Left renal cortex interstitium (tissue), 4 donors: ENCODE measurements around the gene ZCCHC7. TPM values are rescaled to one million over a fixed set of nuclear protein-coding genes. Genes with fewer than 3 reads are reported as not detected.

Source experiments
- DNase-seq, 4 donors: peaks; one replicate each; pipeline ENCODE4 v3.0.0-alpha.2; 2013; ENCODE audit warnings: low read depth in 4 of 4, low spot score in 2 of 4, missing footprints in 1 of 4
- polyA plus RNA-seq, 4 donors: library from polyadenylated mRNA; unstranded; fragments of 120-200 nt; gene quantifications; one replicate each; pipeline ENCODE4 v1.2.1, GENCODE V29; 2013; ENCODE audit not compliant: insufficient read length in 4 of 4

Gene ZCCHC7
- polyA plus RNA-seq, 4 donors, result 22.1 to 27.9 (median 24.6) TPM

- no peak for DNase-seq
These were observed 244.5 kb downstream of the ZCCHC7 start for GRCh38 chr9:37364751-37365360.

GRCh38 chr9:37369671-37370070, 249.3 kb downstream of the ZCCHC7 start:
- DNase-seq, result no peak

GRCh38 chr9:37370282-37370681, 249.9 kb downstream of the ZCCHC7 start:
- DNase-seq, result no peak

- DNase-seq, result no peak
These were observed 250.7 kb downstream of the ZCCHC7 start for GRCh38 chr9:37370968-37371563.

GRCh38 chr9:37371565-37372464, 251.4 kb downstream of the ZCCHC7 start:
- DNase-seq, result no peak

- no peak for DNase-seq
These were observed 252.5 kb downstream of the ZCCHC7 start for GRCh38 chr9:37372839-37373238.

- no peak for DNase-seq
These were observed 253.2 kb downstream of the ZCCHC7 start for GRCh38 chr9:37373621-37374020.

- no peak for DNase-seq
These were observed 254.5 kb downstream of the ZCCHC7 start for GRCh38 chr9:37374892-37375291.

GRCh38 chr9:37377688-37378612, 257.6 kb downstream of the ZCCHC7 start:
- DNase-seq, result no peak

GRCh38 chr9:37378613-37379004, 258.2 kb downstream of the ZCCHC7 start:
- DNase-seq, result no peak

GRCh38 chr9:37379835-37380234, 259.5 kb downstream of the ZCCHC7 start:
- DNase-seq, result no peak

- no peak for DNase-seq
These were observed 260.2 kb downstream of the ZCCHC7 start for GRCh38 chr9:37380570-37380969.

GRCh38 chr9:37381094-37381741, 260.8 kb downstream of the ZCCHC7 start:
- DNase-seq, result no peak

GRCh38 chr9:37382161-37382981, 262.0 kb downstream of the ZCCHC7 start:
- no peak for DNase-seq

GRCh38 chr9:37382982-37383357, 262.6 kb downstream of the ZCCHC7 start:
- no peak for DNase-seq

- no peak for DNase-seq
These were observed 263.0 kb downstream of the ZCCHC7 start for GRCh38 chr9:37383393-37383792.

- DNase-seq, result no peak
These were observed 263.7 kb downstream of the ZCCHC7 start for GRCh38 chr9:37383876-37384746.

- DNase-seq, result no peak
These were observed 264.9 kb downstream of the ZCCHC7 start for GRCh38 chr9:37385286-37385685.
